Measurements from ENCODE around the gene EXD3.

DNA sequence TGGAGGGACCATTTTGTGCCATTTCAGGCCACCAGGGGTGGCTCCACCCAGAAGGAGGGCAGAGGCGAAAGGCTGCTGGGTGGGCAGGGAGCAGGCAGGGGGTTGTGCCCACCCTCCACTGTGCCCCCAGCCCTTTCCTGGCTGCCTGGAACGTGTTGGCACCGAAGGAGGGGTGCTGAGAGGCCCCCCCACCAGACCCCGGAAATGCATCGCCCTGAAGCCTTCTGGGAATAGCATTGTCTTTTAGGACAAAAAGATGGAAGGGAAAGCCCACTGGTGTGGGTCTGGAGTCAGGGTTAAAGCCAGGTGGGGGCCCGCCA, 5.3 kb upstream of the EXD3 start:
- TF ChIP-seq CTCF (CRISPR knock-in tag; IDR thresholded peaks at IDR 0.05): no peak
- no peak for TF ChIP-seq RBAK (CRISPR knock-in tag; IDR thresholded peaks at IDR 0.05)
- no peak for TF ChIP-seq ZZZ3 (CRISPR knock-in tag; IDR thresholded peaks at IDR 0.05; ENCODE audit: borderline replicate concordance)
- no peak for TF ChIP-seq ZNF609 (CRISPR knock-in tag; IDR thresholded peaks at IDR 0.05; ENCODE audit: borderline replicate concordance)
- TF ChIP-seq MZF1 (CRISPR knock-in tag; IDR thresholded peaks at IDR 0.05; ENCODE audit: borderline replicate concordance): no peak
- no peak for TF ChIP-seq PAX8 (CRISPR knock-in tag; IDR thresholded peaks at IDR 0.05; ENCODE audit: borderline replicate concordance)
- TF ChIP-seq, protein P1, sequence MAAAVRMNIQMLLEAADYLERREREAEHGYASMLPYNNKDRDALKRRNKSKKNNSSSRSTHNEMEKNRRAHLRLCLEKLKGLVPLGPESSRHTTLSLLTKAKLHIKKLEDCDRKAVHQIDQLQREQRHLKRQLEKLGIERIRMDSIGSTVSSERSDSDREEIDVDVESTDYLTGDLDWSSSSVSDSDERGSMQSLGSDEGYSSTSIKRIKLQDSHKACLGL (CRISPR knock-in tag; IDR thresholded peaks at IDR 0.05): no peak
- no peak for TF ChIP-seq HNRNPH1 (optimal IDR thresholded peaks at IDR 0.05; ENCODE audit: low read depth, low read length)
